Muscle of leg (tissue), 11 donors: Measurements from ENCODE around the gene PARD3. TPM values are rescaled to one million over a fixed set of nuclear protein-coding genes. Genes with fewer than 3 reads are reported as not detected.

Experiments used
- DNase-seq: peaks from one replicate; pipeline ENCODE4 v3.0.0; 2013
- H3K27ac ChIP-seq: one replicate; pipeline ENCODE4 v1.5.1; 2013; ENCODE audit warnings: mild to moderate bottlenecking, low read length, control low read depth
- H3K27me3 ChIP-seq: one replicate; pipeline ENCODE4 v1.6.1; 2013; ENCODE audit warnings: low read length; ENCODE audit not compliant: control insufficient read depth, insufficient read depth
- H3K36me3 ChIP-seq: one replicate; pipeline ENCODE4 v1.6.1; 2013; ENCODE audit warnings: low read length; ENCODE audit not compliant: control insufficient read depth, insufficient read depth
- H3K4me1 ChIP-seq: one replicate; pipeline ENCODE4 v1.6.1; 2013; ENCODE audit warnings: low read length; ENCODE audit not compliant: control insufficient read depth, insufficient read depth
- H3K4me3 ChIP-seq: one replicate; pipeline ENCODE4 v1.5.1; 2013; ENCODE audit warnings: low read length, control low read depth
- H3K9me3 ChIP-seq: replicated peaks from 2 replicates; pipeline ENCODE4 v1.6.1; 2013; ENCODE audit warnings: low read depth, low read length; ENCODE audit not compliant: control insufficient read depth
- WGBS: methylation state at CpG from one replicate; pipeline ENCODE4 v1.1.5; 2013; ENCODE audit warnings: missing lambda C conversion rate; ENCODE audit not compliant: insufficient coverage; 5-methylcytosine and 5-hydroxymethylcytosine counted together
- polyA plus RNA-seq, 8 donors: library from polyadenylated mRNA; unstranded; fragments of 120-200 nt; gene quantifications; one replicate each; pipeline versions ENCODE4 v1.2.1 to v1.2.3, GENCODE V29; 2013; ENCODE audit warnings: inconsistent platforms in 1 of 8, low replicate concordance in 1 of 8; ENCODE audit not compliant: insufficient read length in 8 of 8, insufficient read depth in 1 of 8
- total RNA-seq: library from RNA; stranded (reverse); fragments of 120-200 nt; gene quantifications from one replicate; pipeline ENCODE4 v1.2.4, GENCODE V29; 2013

Gene PARD3
- total and polyA plus RNA-seq, 9 donors: 32.4 to 59.0 (median 41.9) TPM

DNA sequence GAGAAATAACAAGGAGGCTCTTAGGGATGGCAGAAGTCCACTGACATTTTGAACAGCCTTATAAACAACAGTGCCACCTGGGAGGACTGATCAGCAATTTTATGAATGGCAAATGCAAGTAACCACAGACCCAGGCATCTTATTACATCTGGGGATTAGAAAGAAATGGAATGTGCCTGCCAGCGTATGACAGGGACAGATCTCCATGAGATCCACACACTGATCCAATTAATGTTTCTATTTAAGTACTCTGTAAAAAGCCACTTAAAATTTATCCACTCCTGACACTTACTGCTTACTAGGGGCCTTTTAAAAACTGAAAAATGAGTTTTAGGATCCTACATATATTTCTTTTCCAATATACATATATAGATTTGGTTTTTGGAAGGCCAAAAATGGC lies 28.6 kb downstream of the PARD3 start:
- peak; percentile 59 for DNase-seq
- Histone ChIP-seq H3K4me3 (no peak overlapping the region), H3K4me1 (peaks cover 23% of the 10 kb centered on the region), H3K27me3 (no peaks in the 10 kb centered on the region), H3K36me3 (no peaks in the 10 kb centered on the region), H3K27ac (no peak overlapping the region), H3K9me3 (no peaks in the 10 kb centered on the region)
- no CpG with 5 or more reads among the region's 1 CpG for WGBS

DNA sequence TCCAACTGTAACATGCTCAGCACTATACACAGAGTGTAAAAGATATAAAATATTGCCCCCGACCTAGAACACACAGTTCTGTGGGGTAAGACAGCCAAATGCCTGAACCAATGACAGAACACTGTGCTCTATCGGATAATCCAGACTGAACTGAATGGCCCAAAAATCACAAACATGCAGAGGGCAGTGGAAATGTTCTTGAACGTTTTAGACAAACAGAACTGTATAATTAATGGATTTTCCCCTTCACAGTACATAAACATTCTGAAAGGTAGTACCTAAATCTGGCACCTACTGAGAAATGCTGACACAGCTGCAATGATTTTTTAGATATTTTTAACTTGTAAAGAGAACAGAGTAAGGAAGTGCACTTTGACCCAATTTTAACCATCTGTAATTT lies 33.4 kb downstream of the PARD3 start:
- DNase-seq: peak; percentile 17
- WGBS: no CpG with 5 or more reads among the region's 3 CpGs

DNA sequence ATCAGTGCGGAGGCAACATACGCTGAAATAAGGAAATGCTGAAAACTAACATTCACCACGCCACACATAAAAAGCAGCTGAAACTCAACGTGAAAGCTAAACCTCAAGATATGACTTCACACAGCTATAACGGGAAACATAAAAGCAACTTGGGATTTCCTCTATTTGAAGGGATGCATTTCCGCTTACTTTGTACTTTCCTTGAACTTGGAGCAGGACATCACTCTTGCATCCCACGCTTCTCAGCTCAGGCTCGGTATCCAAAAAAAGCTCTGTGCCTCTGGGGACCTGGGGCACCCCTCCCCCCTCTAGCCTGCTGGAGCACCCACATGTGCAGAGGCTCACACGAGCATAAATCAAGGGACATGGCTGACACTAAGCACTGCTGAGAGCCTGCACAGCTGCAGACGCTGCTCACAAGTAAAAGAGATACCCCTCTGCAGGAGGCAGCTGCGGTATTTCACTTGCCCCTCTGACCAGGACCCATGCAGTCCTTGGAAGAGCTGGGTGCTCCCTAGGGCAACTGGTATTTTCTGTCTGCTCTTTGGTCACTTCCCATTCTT lies 34.2 kb downstream of the PARD3 start:
- no peak overlapping the region for H3K4me3 ChIP-seq
- no peaks in the 10 kb centered on the region for H3K9me3 ChIP-seq
- H3K27ac ChIP-seq: peak overlapping the region; percentile 50
- no peaks in the 10 kb centered on the region for H3K36me3 ChIP-seq
- H3K4me1 ChIP-seq: peaks cover 20% of the 10 kb centered on the region
- peak; percentile 94 for DNase-seq
- H3K27me3 ChIP-seq: no peaks in the 10 kb centered on the region
- 3% methylated on average over 6 of the region's 11 CpGs for WGBS

More for the DNA sequence above, 33.4 kb downstream of the PARD3 start:
- H3K36me3 ChIP-seq: no peaks in the 10 kb centered on the region
- H3K27ac ChIP-seq: no peak overlapping the region
- no peaks in the 10 kb centered on the region for H3K27me3 ChIP-seq
- H3K4me1 ChIP-seq: peaks cover 26% of the 10 kb centered on the region
- no peak overlapping the region for H3K4me3 ChIP-seq
- H3K9me3 ChIP-seq: no peaks in the 10 kb centered on the region

DNA sequence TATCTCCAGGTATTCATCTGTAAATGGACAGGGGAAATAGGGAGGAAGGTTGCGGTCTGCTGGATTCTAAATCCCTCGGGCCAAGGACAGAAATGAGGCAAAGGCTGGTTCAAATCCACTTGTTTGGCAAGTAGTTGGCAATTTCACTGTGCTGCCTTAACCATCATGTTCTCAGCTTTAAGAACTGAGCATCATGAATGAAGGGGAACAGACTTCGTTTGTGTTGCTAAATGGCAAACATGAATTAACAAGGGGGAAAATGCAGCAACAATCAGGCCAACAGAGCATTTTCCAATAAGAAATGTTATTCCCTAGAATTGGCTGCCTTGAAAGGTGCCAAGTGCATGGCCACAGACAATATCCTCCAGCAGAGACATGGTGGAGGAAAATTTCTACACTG lies 36.9 kb downstream of the PARD3 start:
- H3K36me3 ChIP-seq: no peaks in the 10 kb centered on the region
- 94% methylated on average over 3 of the region's 3 CpGs for WGBS
- no peak overlapping the region for H3K4me3 ChIP-seq
- H3K27me3 ChIP-seq: no peaks in the 10 kb centered on the region
- H3K9me3 ChIP-seq: no peaks in the 10 kb centered on the region
- no peak overlapping the region for H3K27ac ChIP-seq
- no peak for DNase-seq
- H3K4me1 ChIP-seq: peaks cover 17% of the 10 kb centered on the region

DNA sequence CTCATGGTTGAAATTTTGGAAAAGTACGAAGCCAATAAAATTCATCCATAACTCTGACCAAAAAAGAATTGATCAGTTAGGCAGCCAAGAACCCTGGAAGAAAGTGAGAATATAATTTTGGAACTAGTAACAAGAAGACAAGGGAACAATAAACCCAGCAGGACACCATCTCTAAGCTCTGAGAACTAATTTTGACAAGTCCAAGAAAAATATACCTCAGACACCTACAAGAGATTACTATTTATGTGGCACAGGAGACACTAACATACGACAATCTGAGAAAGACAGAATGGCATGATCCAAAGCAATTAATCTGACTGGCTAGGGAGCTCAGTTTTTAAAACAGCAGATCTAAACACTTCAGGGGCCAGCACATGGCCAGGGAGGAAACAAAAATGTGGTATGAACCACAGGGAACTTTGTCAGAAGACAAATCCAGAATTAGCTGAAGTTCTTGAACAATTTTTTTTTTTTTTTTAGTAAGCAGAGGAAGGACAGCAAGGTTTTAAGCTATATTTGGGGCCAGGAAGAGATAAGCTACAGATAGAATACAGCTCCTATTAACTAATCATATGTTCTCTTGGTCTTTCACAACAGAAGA lies 38.9 kb downstream of the PARD3 start:
- DNase-seq: no peak
- H3K4me3 ChIP-seq: no peak overlapping the region
- no peaks in the 10 kb centered on the region for H3K27me3 ChIP-seq
- H3K9me3 ChIP-seq: no peaks in the 10 kb centered on the region
- peaks cover 11% of the 10 kb centered on the region for H3K4me1 ChIP-seq
- no peak overlapping the region for H3K27ac ChIP-seq
- H3K36me3 ChIP-seq: no peaks in the 10 kb centered on the region
- WGBS: no CpG with 5 or more reads among the region's 2 CpGs

DNA sequence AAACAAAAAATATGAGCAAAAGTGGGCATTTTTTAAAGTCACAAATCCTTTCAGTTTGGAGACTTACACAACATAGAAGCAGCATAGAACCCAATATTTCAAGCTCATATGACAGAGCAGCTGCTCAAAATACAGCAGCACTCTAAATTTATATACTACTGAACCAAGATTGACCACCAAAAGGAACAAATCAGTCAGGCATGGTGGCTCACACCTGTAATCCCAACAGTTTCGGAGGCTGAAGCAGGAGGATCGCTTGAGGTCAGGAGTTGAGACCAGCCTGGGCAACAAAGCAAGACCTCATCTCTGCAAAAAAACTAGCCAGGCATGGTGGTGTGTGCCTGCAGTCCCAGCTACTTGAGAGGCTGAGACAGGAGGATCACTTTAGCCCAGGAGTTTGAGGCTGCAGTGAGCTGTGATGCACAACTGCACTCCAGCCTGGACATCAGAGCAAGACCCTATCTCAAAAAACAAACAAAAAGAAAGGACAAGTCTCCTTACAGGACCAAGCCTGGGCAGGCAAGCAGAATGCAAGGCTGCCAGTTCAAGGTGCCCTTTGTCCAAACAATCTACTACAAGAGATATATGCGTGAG lies 40.0 kb downstream of the PARD3 start:
- Histone ChIP-seq H3K27ac (no peak overlapping the region), H3K27me3 (no peaks in the 10 kb centered on the region), H3K36me3 (no peaks in the 10 kb centered on the region), H3K4me1 (peaks cover 6% of the 10 kb centered on the region), H3K4me3 (no peak overlapping the region), H3K9me3 (no peaks in the 10 kb centered on the region)
- 92% methylated on average over 2 of the region's 3 CpGs for WGBS
- DNase-seq: no peak

DNA sequence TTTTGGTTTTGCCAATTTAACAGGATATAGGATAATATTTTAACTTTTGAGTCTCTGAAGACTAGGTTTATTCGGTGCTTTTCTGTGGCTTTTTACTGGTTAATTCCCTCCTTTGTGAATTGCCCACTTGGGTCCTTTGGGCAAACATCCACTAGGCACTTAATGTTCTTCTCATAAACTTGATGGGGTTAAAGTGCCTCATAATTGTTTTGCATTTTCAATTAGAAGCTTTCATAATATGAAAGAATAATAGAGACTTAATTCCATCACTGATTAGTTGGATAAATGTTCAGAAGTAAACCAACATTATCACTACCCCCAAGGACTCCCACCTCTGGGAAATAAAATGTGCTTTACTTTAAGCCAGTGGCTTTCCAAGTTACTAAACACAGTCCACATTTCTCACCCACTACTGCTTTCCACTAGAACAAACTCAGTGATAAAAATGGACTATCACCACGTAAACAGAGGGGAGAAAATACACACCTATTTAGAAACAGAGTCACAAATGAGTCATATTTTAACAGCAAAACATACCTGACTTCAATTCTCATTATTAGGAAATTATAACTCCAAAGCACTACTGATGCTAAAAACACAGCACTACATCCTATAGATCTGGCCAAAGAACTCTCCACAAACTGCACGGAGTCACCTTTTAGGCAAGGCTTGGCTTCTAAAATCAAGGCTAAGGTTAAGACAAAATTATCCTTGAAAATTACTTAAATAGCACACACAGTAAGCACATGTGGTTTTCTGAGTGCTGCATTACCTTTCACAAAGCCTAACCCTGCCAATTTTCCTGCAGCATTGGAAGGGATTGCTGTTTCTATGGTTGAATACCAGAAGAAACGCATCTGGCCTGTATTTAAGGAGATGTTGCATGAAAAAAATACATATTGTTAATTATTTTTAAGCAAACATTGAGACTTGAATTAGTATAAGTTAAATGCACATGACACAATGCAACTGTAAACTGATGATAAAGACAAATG lies 41.2 kb downstream of the PARD3 start:
- no peaks in the 10 kb centered on the region for H3K27me3 ChIP-seq
- WGBS: 29% methylated on average over 1 of the region's 4 CpGs
- H3K4me1 ChIP-seq: peaks cover 11% of the 10 kb centered on the region
- no peak overlapping the region for H3K4me3 ChIP-seq
- H3K36me3 ChIP-seq: no peaks in the 10 kb centered on the region
- no peaks in the 10 kb centered on the region for H3K9me3 ChIP-seq
- H3K27ac ChIP-seq: no peak overlapping the region
- DNase-seq: peak; percentile 87

DNA sequence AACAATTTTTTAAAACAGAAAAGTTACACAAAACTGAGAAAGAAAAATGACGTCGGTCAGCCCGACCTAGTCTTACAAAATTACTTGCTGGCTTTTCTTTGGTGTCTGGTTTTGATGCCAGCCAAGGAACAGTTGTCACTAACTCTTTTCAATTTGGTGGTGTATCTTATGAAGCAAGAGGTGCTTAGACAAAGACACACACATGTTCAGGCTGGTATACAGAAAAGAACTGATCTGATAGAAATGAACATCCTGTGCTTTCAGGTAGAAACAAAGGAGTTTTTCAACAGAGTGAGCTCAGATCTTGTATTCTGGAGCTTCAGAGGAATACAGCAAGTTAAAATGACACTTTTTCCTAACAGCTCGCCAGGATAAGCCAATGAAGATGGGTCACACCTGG lies 43.6 kb downstream of the PARD3 start:
- H3K36me3 ChIP-seq: no peaks in the 10 kb centered on the region
- no peaks in the 10 kb centered on the region for H3K27me3 ChIP-seq
- no CpG with 5 or more reads among the region's 4 CpGs for WGBS
- H3K27ac ChIP-seq: no peak overlapping the region
- DNase-seq: no peak
- no peaks in the 10 kb centered on the region for H3K9me3 ChIP-seq
- peaks cover 28% of the 10 kb centered on the region for H3K4me1 ChIP-seq
- no peak overlapping the region for H3K4me3 ChIP-seq

DNA sequence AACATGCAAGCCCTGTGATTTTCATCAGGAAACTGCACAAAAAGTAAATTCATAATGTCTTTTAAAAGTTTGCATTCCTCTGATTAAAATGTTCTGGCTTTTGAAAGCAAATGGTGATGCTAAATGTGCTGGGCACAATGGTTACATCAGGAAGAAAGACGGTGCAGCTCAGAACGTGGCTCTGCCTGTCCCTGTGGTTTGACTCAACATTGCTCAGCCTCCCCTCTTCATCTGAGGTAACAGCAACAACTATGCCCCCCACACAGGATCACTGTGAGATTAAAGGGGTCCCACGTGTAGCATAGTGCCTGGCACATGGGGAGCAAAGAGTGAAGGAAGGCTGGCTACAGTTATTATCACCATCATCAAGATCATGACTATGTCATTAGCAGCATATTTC lies 44.0 kb downstream of the PARD3 start:
- no CpG with 5 or more reads among the region's 3 CpGs for WGBS
- H3K4me3 ChIP-seq: no peak overlapping the region

DNA sequence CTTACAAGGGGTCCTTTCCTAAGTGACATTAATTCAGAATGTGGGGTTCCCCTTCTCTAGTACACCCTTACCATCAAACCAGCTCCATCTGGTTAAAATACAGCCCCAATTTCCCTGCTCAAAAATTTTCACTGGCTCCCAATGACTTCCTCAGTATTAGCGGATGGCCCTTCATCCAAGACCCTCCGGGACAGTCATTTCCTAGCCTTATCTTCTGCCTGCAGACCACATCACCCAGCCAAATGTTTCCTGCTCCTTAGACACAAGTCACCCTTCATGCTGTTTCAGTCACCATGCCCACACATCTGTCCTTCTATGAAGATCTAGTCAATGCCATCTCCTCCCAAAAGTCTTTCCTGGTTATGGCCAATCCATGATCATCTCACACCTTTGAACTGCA lies 45.2 kb downstream of the PARD3 start:
- H3K36me3 ChIP-seq: no peaks in the 10 kb centered on the region
- no peak overlapping the region for H3K4me3 ChIP-seq
- no peaks in the 10 kb centered on the region for H3K9me3 ChIP-seq
- H3K27ac ChIP-seq: no peak overlapping the region
- 92% methylated on average over 2 of the region's 2 CpGs for WGBS
- no peaks in the 10 kb centered on the region for H3K27me3 ChIP-seq
- DNase-seq: no peak
- H3K4me1 ChIP-seq: peaks cover 31% of the 10 kb centered on the region

More for the DNA sequence above, 44.0 kb downstream of the PARD3 start:
- Histone ChIP-seq H3K27me3 (no peaks in the 10 kb centered on the region), H3K27ac (no peak overlapping the region), H3K36me3 (no peaks in the 10 kb centered on the region), H3K9me3 (no peaks in the 10 kb centered on the region), H3K4me1 (peaks cover 30% of the 10 kb centered on the region)
- no peak for DNase-seq
